Superior temporal gyrus (tissue), 1 donor: ENCODE results near the gene SMPD2.
"Not testable (repeated sequence)": the region's sequence is repeated elsewhere in the genome, so short reads cannot be mapped to it uniquely, and the experiment has no call there.

Experiments used
- DNase-seq: peaks from one replicate; pipeline ENCODE4 v3.0.0-alpha.2; 2016; ENCODE audit errors: extremely low spot score

SMPD2 gene

GRCh38 chr6:109461205-109461604 lies 20.7 kb downstream of the SMPD2 start:
- DNase-seq = not testable (repeated sequence)

GRCh38 chr6:109461733-109462526 lies 21.4 kb downstream of the SMPD2 start:
- no peak for DNase-seq

GRCh38 chr6:109465772-109466171 lies 25.2 kb downstream of the SMPD2 start:
- DNase-seq = peak; percentile 85

GRCh38 chr6:109466212-109466923 lies 25.8 kb downstream of the SMPD2 start:
- DNase-seq = no peak

- no peak for DNase-seq
Measured at GRCh38 chr6:109467696-109468095, 27.2 kb downstream of the SMPD2 start.

- no peak for DNase-seq
Measured at GRCh38 chr6:109469591-109470189, 29.2 kb downstream of the SMPD2 start.

GRCh38 chr6:109471105-109471810 lies 30.7 kb downstream of the SMPD2 start:
- DNase-seq = no peak

- DNase-seq = no peak
Measured at GRCh38 chr6:109472132-109472995, 31.8 kb downstream of the SMPD2 start.

- DNase-seq = no peak
Measured at GRCh38 chr6:109473120-109473519, 32.6 kb downstream of the SMPD2 start.

- DNase-seq = no peak
Measured at GRCh38 chr6:109474995-109475394, 34.5 kb downstream of the SMPD2 start.

- no peak for DNase-seq
Measured at GRCh38 chr6:109475625-109476024, 35.1 kb downstream of the SMPD2 start.

- DNase-seq = no peak
Measured at GRCh38 chr6:109477184-109477583, 36.7 kb downstream of the SMPD2 start.

- no peak for DNase-seq
Measured at GRCh38 chr6:109477725-109478124, 37.2 kb downstream of the SMPD2 start.

- DNase-seq = no peak
Measured at GRCh38 chr6:109478222-109478805, 37.8 kb downstream of the SMPD2 start.

GRCh38 chr6:109478841-109479624 lies 38.5 kb downstream of the SMPD2 start:
- no peak for DNase-seq

GRCh38 chr6:109480993-109481480 lies 40.5 kb downstream of the SMPD2 start:
- DNase-seq = no peak

GRCh38 chr6:109482905-109483734 lies 42.6 kb downstream of the SMPD2 start, which contains the start of gene ZBTB24:
Gene ZBTB24 (minus strand): TSS chr6:109483219. CDS start chr6:109482026, 1,193 bp downstream.
- DNase-seq = peak; percentile 85

GRCh38 chr6:109483735-109484057 lies 43.2 kb downstream of the SMPD2 start:
- peak; percentile 55 for DNase-seq

GRCh38 chr6:109484122-109484521 lies 43.6 kb downstream of the SMPD2 start:
- DNase-seq = no peak
